ENCODE results near the gene PACS2. TPM values are rescaled to one million over a fixed set of nuclear protein-coding genes. Genes with fewer than 3 reads are reported as not detected.
"Not testable (repeated sequence)": the region's sequence is repeated elsewhere in the genome, so short reads cannot be mapped to it uniquely, and the experiment has no call there.

Gene PACS2
- total RNA-seq, 2 donors from 2014 or later, result 55.0 to 59.7 TPM

DNA sequence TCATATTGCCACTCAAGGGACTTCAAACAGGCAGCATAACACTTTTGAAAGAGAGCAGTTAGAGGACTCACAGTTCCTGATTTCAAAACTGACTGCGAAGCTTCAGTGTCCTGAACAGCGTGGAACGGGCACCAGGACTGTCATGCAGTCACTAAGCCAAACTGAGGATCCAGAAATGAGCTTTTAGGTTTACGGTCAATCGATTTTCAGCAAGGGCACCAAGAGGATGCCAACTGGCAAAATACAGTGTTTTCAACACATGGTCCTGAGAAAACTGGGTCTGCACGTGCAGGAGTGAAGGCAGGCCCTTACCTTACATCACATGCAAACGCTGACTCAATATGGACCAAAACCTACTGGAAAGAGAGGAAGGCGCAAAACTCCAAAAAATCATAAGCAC, 29.4 kb upstream of the PACS2 start:
- H3K4me1 ChIP-seq, result peaks cover 0 to 22% of the 10 kb centered on the region in 2 donors

DNA sequence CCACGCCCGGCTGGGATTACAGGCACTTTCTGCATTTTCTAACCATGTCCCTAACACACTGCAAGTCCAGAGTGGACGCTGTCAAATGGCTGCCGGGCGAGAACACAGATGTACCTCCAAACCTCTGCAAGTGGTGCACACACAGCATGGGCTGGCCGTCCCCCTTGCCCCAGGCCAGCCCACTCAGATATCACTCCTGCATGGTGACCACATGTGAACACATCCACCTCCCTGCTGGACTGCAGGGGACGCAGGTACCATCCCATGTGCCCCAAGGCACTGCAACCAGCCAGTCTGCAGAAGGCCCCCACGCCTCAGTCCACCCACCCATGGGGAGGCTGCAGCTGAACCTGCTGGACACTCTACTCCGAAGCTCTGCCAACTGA, 27.8 kb upstream of the PACS2 start:
- TF ChIP-seq, protein P1, sequence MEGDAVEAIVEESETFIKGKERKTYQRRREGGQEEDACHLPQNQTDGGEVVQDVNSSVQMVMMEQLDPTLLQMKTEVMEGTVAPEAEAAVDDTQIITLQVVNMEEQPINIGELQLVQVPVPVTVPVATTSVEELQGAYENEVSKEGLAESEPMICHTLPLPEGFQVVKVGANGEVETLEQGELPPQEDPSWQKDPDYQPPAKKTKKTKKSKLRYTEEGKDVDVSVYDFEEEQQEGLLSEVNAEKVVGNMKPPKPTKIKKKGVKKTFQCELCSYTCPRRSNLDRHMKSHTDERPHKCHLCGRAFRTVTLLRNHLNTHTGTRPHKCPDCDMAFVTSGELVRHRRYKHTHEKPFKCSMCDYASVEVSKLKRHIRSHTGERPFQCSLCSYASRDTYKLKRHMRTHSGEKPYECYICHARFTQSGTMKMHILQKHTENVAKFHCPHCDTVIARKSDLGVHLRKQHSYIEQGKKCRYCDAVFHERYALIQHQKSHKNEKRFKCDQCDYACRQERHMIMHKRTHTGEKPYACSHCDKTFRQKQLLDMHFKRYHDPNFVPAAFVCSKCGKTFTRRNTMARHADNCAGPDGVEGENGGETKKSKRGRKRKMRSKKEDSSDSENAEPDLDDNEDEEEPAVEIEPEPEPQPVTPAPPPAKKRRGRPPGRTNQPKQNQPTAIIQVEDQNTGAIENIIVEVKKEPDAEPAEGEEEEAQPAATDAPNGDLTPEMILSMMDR (IDR thresholded peaks at IDR 0.05), result no peak
- H3K4me1 ChIP-seq, result peaks cover 0 to 16% of the 10 kb centered on the region in 2 donors
- H3K9me3 ChIP-seq, result no peaks in the 10 kb centered on the region
- H3K27me3 ChIP-seq, result no peaks in the 10 kb centered on the region
- no peak for DNase-seq (ENCODE audit: low spot score)
- no peak overlapping the region for H3K27ac ChIP-seq
- H3K36me3 ChIP-seq, result no peaks in the 10 kb centered on the region
- no peak overlapping the region for H3K4me3 ChIP-seq

More for the DNA sequence above, 29.4 kb upstream of the PACS2 start:
- Histone ChIP-seq H3K27me3 (no peaks in the 10 kb centered on the region), H3K9me3 (no peaks in the 10 kb centered on the region), H3K27ac (no peak overlapping the region), H3K36me3 (no peaks in the 10 kb centered on the region), H3K4me3 (no peak overlapping the region)
- TF ChIP-seq, protein P1 (IDR thresholded peaks at IDR 0.05), result no peak
- DNase-seq (ENCODE audit: low spot score), result no peak

DNA sequence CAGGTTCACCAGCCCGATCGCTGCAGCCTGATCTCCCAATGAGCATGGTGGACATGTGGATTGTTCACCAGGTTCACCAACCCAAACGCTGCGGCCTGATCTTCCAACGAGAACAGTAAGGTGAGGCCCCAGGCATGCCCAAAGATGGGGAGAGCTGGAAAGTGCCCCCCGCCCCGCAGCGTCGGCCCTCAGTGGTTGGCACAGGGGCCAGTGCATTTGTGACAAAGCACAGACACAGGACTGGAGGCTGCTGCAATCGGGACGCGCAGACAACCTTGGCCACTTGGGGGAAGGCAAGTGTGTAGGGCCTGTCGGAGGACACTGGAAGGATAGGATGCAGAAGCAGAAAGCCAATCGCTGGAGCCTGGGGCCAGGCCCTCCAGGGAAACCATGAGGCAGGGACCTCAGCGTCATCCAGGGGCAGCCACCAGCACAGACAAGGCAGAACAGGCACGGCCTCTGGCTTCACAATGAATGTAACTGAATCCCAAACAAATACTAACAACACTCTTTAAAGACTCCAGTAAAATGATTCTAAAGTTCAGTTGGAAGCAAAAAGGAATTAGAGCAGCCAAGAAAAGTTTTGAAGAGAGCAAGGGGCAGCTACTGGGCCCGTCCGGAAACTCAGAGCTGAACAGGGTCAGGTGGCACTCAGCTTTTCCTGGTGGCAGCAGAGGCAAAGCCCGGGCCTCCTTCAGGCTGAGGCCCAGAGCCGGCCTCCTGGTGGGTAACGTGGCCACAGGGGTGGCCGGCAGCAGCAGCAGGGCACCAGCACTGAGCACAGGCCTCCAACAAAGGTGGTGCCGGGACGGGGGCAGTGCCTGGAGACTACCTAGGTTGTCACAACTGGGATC, 27.1 kb upstream of the PACS2 start:
- Histone ChIP-seq H3K27me3 (no peaks in the 10 kb centered on the region), H3K4me1 (peaks cover 0 to 15% of the 10 kb centered on the region in 2 donors), H3K36me3 (no peaks in the 10 kb centered on the region), H3K27ac (no peak overlapping the region), H3K9me3 (no peaks in the 10 kb centered on the region), H3K4me3 (no peak overlapping the region)
- TF ChIP-seq, protein P1 (IDR thresholded peaks at IDR 0.05), result no peak
- DNase-seq (ENCODE audit: low spot score), result no peak

DNA sequence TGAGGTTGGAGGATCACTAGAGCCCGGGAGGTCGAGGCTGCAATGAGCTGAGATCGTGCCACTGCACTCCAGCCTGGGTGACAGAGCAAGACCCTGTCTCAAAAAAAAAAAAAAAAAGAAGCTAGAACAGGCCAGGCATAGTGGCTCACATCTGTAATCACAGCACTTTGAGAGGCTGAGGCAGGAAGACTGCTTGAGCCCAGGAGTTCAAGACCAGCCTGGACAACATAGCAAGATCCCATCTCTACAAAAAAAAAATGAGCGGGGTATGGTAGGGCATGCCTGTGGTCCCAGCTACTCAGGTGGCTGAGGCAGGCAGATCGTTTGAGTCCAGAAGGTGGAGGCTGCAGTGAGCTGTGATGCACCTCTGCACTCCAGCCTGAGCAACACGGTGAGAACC, 25.6 kb upstream of the PACS2 start:
- H3K27me3 ChIP-seq; H3K27ac ChIP-seq; H3K36me3 ChIP-seq; H3K9me3 ChIP-seq; DNase-seq (ENCODE audit: low spot score); H3K4me3 ChIP-seq: not testable (repeated sequence)
- peaks cover 0 to 24% of the 10 kb centered on the region in 2 donors for H3K4me1 ChIP-seq

DNA sequence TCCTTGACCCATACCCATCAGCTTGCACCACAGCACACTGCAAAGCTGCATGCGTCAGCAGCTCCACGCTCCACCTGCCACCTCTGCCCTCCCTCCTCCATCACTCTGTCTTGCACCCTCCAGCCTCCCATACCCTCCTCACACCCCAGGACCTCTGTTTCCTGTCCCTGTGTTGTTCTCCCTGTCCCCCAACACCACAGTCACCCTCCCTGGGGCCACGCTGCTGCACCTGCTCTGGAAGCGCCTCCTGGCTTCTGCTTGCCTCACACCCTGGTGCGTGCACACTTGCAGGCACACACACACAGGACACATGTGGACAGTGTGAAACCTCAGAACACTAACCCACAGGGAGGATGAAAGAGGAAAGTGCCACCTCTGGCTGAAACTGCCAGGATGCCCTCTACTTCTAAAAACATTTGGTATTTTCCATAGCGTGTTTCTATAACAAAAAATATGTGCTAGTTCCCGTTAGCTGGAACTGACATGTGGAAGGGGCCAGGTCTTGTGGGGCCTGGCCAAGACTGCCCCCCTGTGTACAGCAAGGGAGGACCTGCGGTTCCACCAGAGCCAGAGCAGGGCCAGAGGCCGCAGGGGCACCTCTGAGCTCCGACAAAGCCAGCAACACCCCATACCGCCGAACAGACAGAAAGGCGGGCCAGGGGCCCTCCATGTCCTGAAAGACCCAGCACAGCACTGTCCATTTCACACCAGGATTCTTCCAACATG, 23.8 kb upstream of the PACS2 start:
- no peak for DNase-seq (ENCODE audit: low spot score)
- TF ChIP-seq, protein P1 (IDR thresholded peaks at IDR 0.05), result no peak
- H3K9me3 ChIP-seq, result no peaks in the 10 kb centered on the region
- H3K36me3 ChIP-seq, result no peaks in the 10 kb centered on the region
- H3K27ac ChIP-seq, result no peak overlapping the region
- no peak overlapping the region for H3K4me3 ChIP-seq
- peaks cover 0 to 28% of the 10 kb centered on the region in 2 donors for H3K4me1 ChIP-seq
- no peaks in the 10 kb centered on the region for H3K27me3 ChIP-seq
